Ovary (tissue), 9 donors: ENCODE results near the gene KNDC1. TPM values are rescaled to one million over a fixed set of nuclear protein-coding genes. Genes with fewer than 3 reads are reported as not detected.

Source experiments
- DNase-seq, 5 donors: peaks; one replicate each; pipeline ENCODE4 v3.0.0-alpha.2; 2019 to 2020
- H3K27ac ChIP-seq, 2 donors: fragments of 200-600 bp; one replicate each; pipeline versions ENCODE4 v1.5.1 to v1.8.0; 2019 to 2022
- H3K27me3 ChIP-seq: fragments of 200-600 bp; one replicate; pipeline ENCODE4 v1.8.0; 2022
- H3K36me3 ChIP-seq: fragments of 200-600 bp; sonication (generic); one replicate; pipeline ENCODE4 v1.5.1; 2019
- H3K4me1 ChIP-seq: one replicate; pipeline ENCODE4 v1.8.1; 2013; ENCODE audit warnings: mild to moderate bottlenecking, moderate library complexity; ENCODE audit not compliant: insufficient read depth
- H3K4me3 ChIP-seq: fragments of 200-600 bp; sonication (generic); one replicate; pipeline ENCODE4 v1.5.1; 2017
- H3K9me3 ChIP-seq, 2 donors: fragments of 200-600 bp in 1 of 2; sonication (generic) in 1 of 2; one replicate each; pipeline versions ENCODE4 v1.5.1 to v1.8.1; 2013 to 2019; ENCODE audit warnings: mild to moderate bottlenecking in 1 of 2, moderate library complexity in 1 of 2
- EP300 ChIP-seq: sonication (generic); formaldehyde crosslinking; IDR thresholded peaks from one replicate; pipeline ENCODE4 v1.6.1; 2017; ENCODE audit warnings: antibody characterized with exemption
- POLR2A ChIP-seq: fragments of 450-650 bp; IDR thresholded peaks from one replicate; pipeline ENCODE4 v1.6.1; 2017; ENCODE audit warnings: antibody characterized with exemption, mild to moderate bottlenecking, moderate library complexity
- WGBS, 3 donors: extraction: QIAGEN DNeasy Blood & Tissue Kit in 1 of 3; methylation state at CpG; one replicate each; pipeline versions ENCODE4 v1.1.5 to v1.1.7; 2013 to 2017; 5-methylcytosine and 5-hydroxymethylcytosine counted together
- intact Hi-C, 4 donors: fragments of 100-400 bp; cut with DNase I; formaldehyde crosslinking; loops; one replicate each; pipeline versions ENCODE4 v1.11.0 to v1.15.1; 2022 to 2023
- polyA plus RNA-seq, 2 donors: library from polyadenylated mRNA; stranded (reverse); fragments of 200-250 nt in 1 of 2; fragments of 350-450 nt in 1 of 2; fragmentation: Illumina TruSeq in 1 of 2; extraction: RNeasy Lipid Tissue Mini Kit (QIAGEN cat#74804) in 1 of 2; gene quantifications; one replicate each; pipeline ENCODE4 v1.2.3, GENCODE V29; 2013 to 2014
- total RNA-seq, 7 donors: library from RNA; depleted of rRNA in 2 of 7; stranded (reverse); fragments of >200 nt in 2 of 7; fragmentation: NEBNext Ultra II Directional in 3 of 7; extraction: Animal tissue kit (Norgen Biotek cat#: 25700) in 3 of 7; gene quantifications; one replicate each; pipeline versions ENCODE4 v1.1.0 to v1.2.4, GENCODE V29; 2016 to 2023
- TF ChIP-seq, protein P1 (sequence below), 3 donors: fragments of 450-650 bp in 2 of 3; fragments of 200-600 bp in 1 of 3; IDR thresholded peaks; one replicate each; pipeline versions ENCODE4 v1.5.1 to v1.8.0; 2016 to 2022; ENCODE audit warnings: antibody characterized with exemption in 3 of 3, mild to moderate bottlenecking in 1 of 3
- donor health status: DM: no; HTN: no; CAD: no; lungs with moderate emphysema.
- donor health status: DM: no; HTN: no; CAD: no.
- donor health status: Bipolar disorder and iron deficiency.
- donor health status: DM: yes; HTN: yes; CAD: no.
- donor health status: DM: no; HTN: no; CAD: no.
- donor health status: DM: yes; HTN: yes; CAD: no.

KNDC1 gene
- total and polyA plus RNA-seq, 9 donors = 0.67 to 34.9 (median 16.6) TPM

- TF ChIP-seq, protein P1, sequence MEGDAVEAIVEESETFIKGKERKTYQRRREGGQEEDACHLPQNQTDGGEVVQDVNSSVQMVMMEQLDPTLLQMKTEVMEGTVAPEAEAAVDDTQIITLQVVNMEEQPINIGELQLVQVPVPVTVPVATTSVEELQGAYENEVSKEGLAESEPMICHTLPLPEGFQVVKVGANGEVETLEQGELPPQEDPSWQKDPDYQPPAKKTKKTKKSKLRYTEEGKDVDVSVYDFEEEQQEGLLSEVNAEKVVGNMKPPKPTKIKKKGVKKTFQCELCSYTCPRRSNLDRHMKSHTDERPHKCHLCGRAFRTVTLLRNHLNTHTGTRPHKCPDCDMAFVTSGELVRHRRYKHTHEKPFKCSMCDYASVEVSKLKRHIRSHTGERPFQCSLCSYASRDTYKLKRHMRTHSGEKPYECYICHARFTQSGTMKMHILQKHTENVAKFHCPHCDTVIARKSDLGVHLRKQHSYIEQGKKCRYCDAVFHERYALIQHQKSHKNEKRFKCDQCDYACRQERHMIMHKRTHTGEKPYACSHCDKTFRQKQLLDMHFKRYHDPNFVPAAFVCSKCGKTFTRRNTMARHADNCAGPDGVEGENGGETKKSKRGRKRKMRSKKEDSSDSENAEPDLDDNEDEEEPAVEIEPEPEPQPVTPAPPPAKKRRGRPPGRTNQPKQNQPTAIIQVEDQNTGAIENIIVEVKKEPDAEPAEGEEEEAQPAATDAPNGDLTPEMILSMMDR (IDR thresholded peaks at IDR 0.05) = no peak
- TF ChIP-seq POLR2A (no peak), EP300 (no peak)
- no peak overlapping the region for H3K27ac ChIP-seq
- no peaks in the 10 kb centered on the region for H3K9me3 ChIP-seq
- WGBS, 3 donors = 80 to 88% (median 83%) methylated on average over 14 of the region's 14 CpGs
- H3K36me3 ChIP-seq = no peaks in the 10 kb centered on the region
- intact Hi-C loops = no loop called here
- H3K4me3 ChIP-seq = no peak overlapping the region
- H3K27me3 ChIP-seq = no peaks in the 10 kb centered on the region
- no peak for DNase-seq
- H3K4me1 ChIP-seq = peaks cover 3% of the 10 kb centered on the region
These were observed 107.3 kb downstream of the KNDC1 start for GRCh38 chr10:133267293-133267692.

DNA sequence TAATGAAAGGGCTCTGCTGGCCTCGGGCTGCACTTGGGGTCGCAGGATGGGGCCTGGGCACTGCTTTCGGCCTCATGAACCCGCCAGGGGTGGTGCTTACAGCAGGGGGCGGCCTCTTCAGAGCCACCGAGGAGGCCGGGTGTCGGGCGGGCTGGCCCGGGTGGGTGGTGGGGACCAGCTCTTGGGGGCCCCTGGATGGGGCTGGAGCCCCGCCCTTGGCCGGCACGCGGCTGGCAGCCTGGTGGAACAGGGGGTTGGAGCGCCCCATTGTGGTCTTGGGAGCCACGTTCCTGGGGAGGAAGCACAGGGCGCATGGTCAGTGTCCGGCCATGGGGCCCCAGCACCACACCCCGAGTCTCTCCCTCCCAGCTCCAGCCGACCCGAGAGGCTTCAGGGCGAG is 107.8 kb downstream of the KNDC1 start:
- no peak for DNase-seq
- Histone ChIP-seq H3K4me1 (no peaks in the 10 kb centered on the region), H3K27me3 (no peaks in the 10 kb centered on the region), H3K27ac (no peak overlapping the region), H3K9me3 (no peaks in the 10 kb centered on the region), H3K4me3 (no peak overlapping the region), H3K36me3 (no peaks in the 10 kb centered on the region)
- TF ChIP-seq, protein P1 (IDR thresholded peaks at IDR 0.05) = no peak
- no peak for TF ChIP-seq POLR2A
- no peak for TF ChIP-seq EP300
- 88 to 91% (median 89%) methylated on average over 22 of the region's 22 CpGs for WGBS, 3 donors
- intact Hi-C loops = no loop called here

- Histone ChIP-seq H3K27me3 (no peaks in the 10 kb centered on the region), H3K36me3 (no peaks in the 10 kb centered on the region), H3K4me3 (no peak overlapping the region), H3K9me3 (no peaks in the 10 kb centered on the region), H3K4me1 (no peaks in the 10 kb centered on the region), H3K27ac (no peak overlapping the region)
- TF ChIP-seq, protein P1 (IDR thresholded peaks at IDR 0.05) = no peak
- TF ChIP-seq EP300 (no peak), POLR2A (no peak)
- DNase-seq = no peak
- 90 to 96% (median 92%) methylated on average over 16 to 22 of the region's 22 CpGs for WGBS, 3 donors
- intact Hi-C loops = no loop called here
These were observed 108.5 kb downstream of the KNDC1 start for GRCh38 chr10:133268532-133268931.

- intact Hi-C loops = no loop called here
- 81 to 85% (median 84%) methylated on average over 8 to 26 of the region's 26 CpGs for WGBS, 3 donors
- Histone ChIP-seq H3K9me3 (no peaks in the 10 kb centered on the region), H3K27ac (no peak overlapping the region), H3K4me1 (no peaks in the 10 kb centered on the region), H3K4me3 (no peak overlapping the region), H3K36me3 (no peaks in the 10 kb centered on the region), H3K27me3 (no peaks in the 10 kb centered on the region)
- TF ChIP-seq, protein P1 (IDR thresholded peaks at IDR 0.05) = no peak
- TF ChIP-seq POLR2A = no peak
- no peak for TF ChIP-seq EP300
- no peak for DNase-seq
These were observed 109.3 kb downstream of the KNDC1 start for GRCh38 chr10:133269367-133269766.
